ENCODE results near the gene CPAMD8. TPM values are rescaled to one million over a fixed set of nuclear protein-coding genes. Genes with fewer than 3 reads are reported as not detected.

CPAMD8 gene
- total and polyA plus RNA-seq, 9 of the 15 experiments (the other 6 are each of a cell fraction or from before 2014, with no cell fraction given) = 0.20 to 2.1 (median 1.3) TPM

GRCh38 chr19:16887353-16888265 is 139.0 kb downstream of the CPAMD8 start (continued):
- TF ChIP-seq ZBTB40 (IDR thresholded peaks at IDR 0.05) = 0 out of 2 replicates have a peak, but pooled peaks have one; percentile 31
- no peak for TF ChIP-seq ZBTB40 (CRISPR knock-in tag; IDR thresholded peaks at IDR 0.05)
- no peak; the same call in 1 of the 2 replicates for TF ChIP-seq ZFX (CRISPR knock-in tag; IDR thresholded peaks at IDR 0.05)
- TF ChIP-seq ZNF316 (IDR thresholded peaks at IDR 0.05) = 0 out of 2 replicates have a peak, but pooled peaks have one; percentile 5
- peak; percentile 53; the same call in 1 of the 2 replicates for TF ChIP-seq TCF3 (CRISPR knock-in tag; IDR thresholded peaks at IDR 0.05)
- no peak for TF ChIP-seq ZNF766 (CRISPR knock-in tag; conservative IDR thresholded peaks at IDR 0.05)
- no peak for TF ChIP-seq ZNF780A (CRISPR knock-in tag; IDR thresholded peaks at IDR 0.05)
- TF ChIP-seq HIVEP1 (CRISPR knock-in tag; IDR thresholded peaks at IDR 0.05) = no peak
- TF ChIP-seq STAG1 (CRISPR knock-in tag; IDR thresholded peaks at IDR 0.05; ENCODE audit: borderline replicate concordance) = no peak
- no peak for TF ChIP-seq SAP30 (IDR thresholded peaks at IDR 0.05; ENCODE audit: borderline replicate concordance, insufficient read depth, low read depth, low read length, poor library complexity, severe bottlenecking)
- peak; percentile 81 for TF ChIP-seq EP300 (IDR thresholded peaks at IDR 0.05; ENCODE audit: low read length)
- TF ChIP-seq MCM7 (IDR thresholded peaks at IDR 0.05) = no peak
- TF ChIP-seq RNF219 (CRISPR knock-in tag; IDR thresholded peaks at IDR 0.05) = no peak
- TF ChIP-seq CBFA2T3 (IDR thresholded peaks at IDR 0.05) = peak; percentile 68
- no peak for TF ChIP-seq TCF7L2 (IDR thresholded peaks at IDR 0.05; ENCODE audit: low read depth, low read length)
